Measurements from ENCODE around the gene PRDM16. TPM values are rescaled to one million over a fixed set of nuclear protein-coding genes. Genes with fewer than 3 reads are reported as not detected.
A peak's percentile ranks its signal among the peaks of the same experiment; 100 is the strongest.

The PRDM16 gene
- total RNA-seq, 1 experiment from 2014 or later, result 22.3 TPM

DNA sequence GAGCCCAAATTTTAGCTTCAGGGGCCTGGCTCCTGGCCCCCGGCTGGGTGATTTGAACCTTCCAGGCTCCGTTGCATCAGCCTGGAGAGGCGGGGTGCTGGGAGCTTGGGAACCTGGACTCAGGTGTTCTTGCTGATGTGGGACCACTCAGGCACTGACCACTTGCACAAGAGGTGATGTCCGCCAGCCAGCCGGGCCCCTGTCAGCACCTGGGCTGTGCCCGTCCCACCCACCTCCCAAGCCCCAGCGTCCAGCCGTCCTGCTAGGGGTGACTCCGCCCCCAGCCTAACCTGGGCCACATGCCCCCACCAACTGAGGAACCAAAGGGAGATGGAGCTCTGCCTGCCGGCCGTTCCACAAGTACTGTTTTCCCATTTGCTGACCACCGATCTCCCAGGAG lies 338.0 kb downstream of the PRDM16 start:
- no peaks in the 10 kb centered on the region for H3K36me3 ChIP-seq (ENCODE audit: control insufficient read depth, insufficient read depth, low read length)
- ATAC-seq (no peak), DNase-seq (ENCODE audit: low read depth, low spot score) (no peak)
- BruUV-seq (replicated peaks), result no TSS peak
- POLR2A ChIA-PET, result interaction anchor here (0.6 kb wide), 1 partner anchor 51 kb away, joined by 3 read pairs; no protein-coding TSS in a partner anchor
- H3K4me1 ChIP-seq (ENCODE audit: control insufficient read depth, insufficient read depth, low read length), result no peaks in the 10 kb centered on the region
- no peak overlapping the region for H3K4me3 ChIP-seq (ENCODE audit: low read depth in 2 of 2, low read length in 2 of 2)
- in situ Hi-C loops (cut with HindIII; ENCODE audit: low pct_unique_long_range_greater_than_20kb, low sequenced_read_pairs) (no loop called here), intact Hi-C loops (cut with micrococcal nuclease; ENCODE audit: unreplicated experiment) (no loop called here)
- H3K27me3 ChIP-seq (ENCODE audit: control insufficient read depth, insufficient read depth, low read length), result no peaks in the 10 kb centered on the region
- no peak overlapping the region for H3K27ac ChIP-seq (ENCODE audit: low read length)
- no peak for TF ChIP-seq REST (IDR thresholded peaks at IDR 0.05; ENCODE audit: insufficient read depth in 1 of 2, low read depth in 2 of 2, low read length in 1 of 2)
- TF ChIP-seq SIN3A (IDR thresholded peaks at IDR 0.05; ENCODE audit: borderline replicate concordance, insufficient read depth, low read depth, low read length), result no peak
- TF ChIP-seq POLR2AphosphoS5 (IDR thresholded peaks at IDR 0.05; ENCODE audit: low read depth, low read length), result no peak
- TF ChIP-seq, protein P1, sequence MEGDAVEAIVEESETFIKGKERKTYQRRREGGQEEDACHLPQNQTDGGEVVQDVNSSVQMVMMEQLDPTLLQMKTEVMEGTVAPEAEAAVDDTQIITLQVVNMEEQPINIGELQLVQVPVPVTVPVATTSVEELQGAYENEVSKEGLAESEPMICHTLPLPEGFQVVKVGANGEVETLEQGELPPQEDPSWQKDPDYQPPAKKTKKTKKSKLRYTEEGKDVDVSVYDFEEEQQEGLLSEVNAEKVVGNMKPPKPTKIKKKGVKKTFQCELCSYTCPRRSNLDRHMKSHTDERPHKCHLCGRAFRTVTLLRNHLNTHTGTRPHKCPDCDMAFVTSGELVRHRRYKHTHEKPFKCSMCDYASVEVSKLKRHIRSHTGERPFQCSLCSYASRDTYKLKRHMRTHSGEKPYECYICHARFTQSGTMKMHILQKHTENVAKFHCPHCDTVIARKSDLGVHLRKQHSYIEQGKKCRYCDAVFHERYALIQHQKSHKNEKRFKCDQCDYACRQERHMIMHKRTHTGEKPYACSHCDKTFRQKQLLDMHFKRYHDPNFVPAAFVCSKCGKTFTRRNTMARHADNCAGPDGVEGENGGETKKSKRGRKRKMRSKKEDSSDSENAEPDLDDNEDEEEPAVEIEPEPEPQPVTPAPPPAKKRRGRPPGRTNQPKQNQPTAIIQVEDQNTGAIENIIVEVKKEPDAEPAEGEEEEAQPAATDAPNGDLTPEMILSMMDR (IDR thresholded peaks at IDR 0.05), result no peak
- CTCF ChIA-PET, result interaction anchor here (0.9 kb wide), 1 partner anchor 18 kb away, joined by 5 read pairs; no protein-coding TSS in a partner anchor
- H3K9me3 ChIP-seq (ENCODE audit: control insufficient read depth, insufficient read depth, low read depth, low read length), result no peaks in the 10 kb centered on the region

- Histone ChIP-seq H3K36me3 (ENCODE audit: control insufficient read depth, insufficient read depth, low read length) (no peaks in the 10 kb centered on the region), H3K27me3 (ENCODE audit: control insufficient read depth, insufficient read depth, low read length) (no peaks in the 10 kb centered on the region), H3K27ac (ENCODE audit: low read length) (no peak overlapping the region), H3K4me1 (ENCODE audit: control insufficient read depth, insufficient read depth, low read length) (no peaks in the 10 kb centered on the region), H3K4me3 (ENCODE audit: low read depth in 2 of 2, low read length in 2 of 2) (no peak overlapping the region), H3K9me3 (ENCODE audit: control insufficient read depth, insufficient read depth, low read depth, low read length) (no peaks in the 10 kb centered on the region)
- ATAC-seq, result no peak
- BruUV-seq (replicated peaks), result no TSS peak
- CTCF ChIA-PET, result no interaction called here
- in situ Hi-C loops (cut with HindIII; ENCODE audit: low pct_unique_long_range_greater_than_20kb, low sequenced_read_pairs), result no loop called here
- POLR2A ChIA-PET, result no interaction called here
- intact Hi-C loops (cut with micrococcal nuclease; ENCODE audit: unreplicated experiment), result no loop called here
- no peak for DNase-seq (ENCODE audit: low read depth, low spot score)
- TF ChIP-seq TCF7L2 (IDR thresholded peaks at IDR 0.05; ENCODE audit: low read depth, low read length), result no peak
- TF ChIP-seq, protein P1 (IDR thresholded peaks at IDR 0.05), result no peak
- TF ChIP-seq REST (IDR thresholded peaks at IDR 0.05; ENCODE audit: insufficient read depth in 1 of 2, low read depth in 2 of 2, low read length in 1 of 2), result peak in 1 of 2 experiments; percentile 24; a peak in 1 of 4 replicates
- TF ChIP-seq SIN3A (IDR thresholded peaks at IDR 0.05; ENCODE audit: borderline replicate concordance, insufficient read depth, low read depth, low read length), result no peak
- no peak for TF ChIP-seq POLR2AphosphoS5 (IDR thresholded peaks at IDR 0.05; ENCODE audit: low read depth, low read length)
Observed at GRCh38 chr1:3408751-3409266, 339.8 kb downstream of the PRDM16 start.
